WTC11 (cell line): ENCODE data around the gene SERP2. TPM values are rescaled to one million over a fixed set of nuclear protein-coding genes. Genes with fewer than 3 reads are reported as not detected.

Experiments used
- ATAC-seq: fragments of 200-7000 bp; cut with Tn5 transposase; 2 replicates; pipeline ENCODE4 v1.10.0; 2021; ENCODE audit warnings: mild to moderate bottlenecking, moderate library complexity
- CTCF ChIA-PET: fragments of 300-600 bp; sonication (Branson Sonifier 250); formaldehyde crosslinking; loops from one replicate; lab custom pipeline; 2021; ENCODE audit warnings: antibody characterized with exemption; lab: Charles Lee
- POLR2A ChIA-PET: fragments of 350-600 bp; sonication (Branson Sonifier 250); formaldehyde crosslinking; loops from one replicate; lab custom pipeline; 2021; ENCODE audit warnings: antibody characterized with exemption; lab: Charles Lee
- DNase-seq: peaks from one replicate; pipeline ENCODE4 v3.0.0; 2021; ENCODE audit warnings: low spot score
- H3K27ac Mint-ChIP-seq: 2 replicates; pipeline ENCODE4 v1.8.0; 2021; ENCODE audit warnings: mixed read lengths
- H3K27me3 Mint-ChIP-seq: 2 replicates; pipeline ENCODE4 v1.8.0; 2021; ENCODE audit warnings: low read depth, mild to moderate bottlenecking, moderate library complexity, mixed read lengths
- H3K36me3 Mint-ChIP-seq: 2 replicates; pipeline ENCODE4 v1.8.0; 2021; ENCODE audit warnings: mixed read lengths
- H3K4me1 Mint-ChIP-seq: 2 replicates; pipeline ENCODE4 v1.8.0; 2022; ENCODE audit warnings: mixed read lengths
- H3K4me3 Mint-ChIP-seq: 2 replicates; pipeline ENCODE4 v1.8.0; 2021; ENCODE audit warnings: mild to moderate bottlenecking, moderate library complexity, mixed read lengths
- H3K9me3 Mint-ChIP-seq: 2 replicates; pipeline ENCODE4 v1.8.0; 2021; ENCODE audit warnings: mixed read lengths
- CBFB ChIP-seq: sonication (generic); formaldehyde crosslinking; IDR thresholded peaks from 2 replicates; pipeline ENCODE4 v1.8.1; 2022; ENCODE audit warnings: mild to moderate bottlenecking, low read depth, missing genetic modification reagents
- CREM ChIP-seq: sonication (generic); formaldehyde crosslinking; IDR thresholded peaks from 2 replicates; pipeline ENCODE4 v1.8.1; 2022; ENCODE audit warnings: mild to moderate bottlenecking, missing genetic modification reagents, moderate library complexity
- E2F4 ChIP-seq: sonication (generic); formaldehyde crosslinking; IDR thresholded peaks from 2 replicates; pipeline ENCODE4 v1.8.1; 2022; ENCODE audit warnings: low read depth, mild to moderate bottlenecking, moderate library complexity, missing genetic modification reagents, borderline replicate concordance
- FOXK1 ChIP-seq: sonication (generic); formaldehyde crosslinking; IDR thresholded peaks from 2 replicates; pipeline ENCODE4 v1.8.0; 2022; ENCODE audit warnings: mild to moderate bottlenecking, moderate library complexity, missing genetic modification reagents
- MXD4 ChIP-seq: fragments of 250-450 bp; sonication (Bioruptor Pico); IDR thresholded peaks from 2 replicates; pipeline ENCODE4 v1.8.0; 2021; ENCODE audit warnings: mild to moderate bottlenecking, moderate library complexity, borderline replicate concordance
- RELA ChIP-seq: sonication (generic); formaldehyde crosslinking; IDR thresholded peaks from 2 replicates; pipeline ENCODE4 v1.8.1; 2022; ENCODE audit warnings: missing genetic modification reagents, mild to moderate bottlenecking, borderline replicate concordance
- STAT6 ChIP-seq: sonication (generic); formaldehyde crosslinking; conservative IDR thresholded peaks from 2 replicates; pipeline ENCODE4 v1.8.1; 2023; ENCODE audit warnings: mild to moderate bottlenecking, low read depth, missing genetic modification reagents, moderate library complexity
- ZBTB21 ChIP-seq: sonication (generic); formaldehyde crosslinking; IDR thresholded peaks from 2 replicates; pipeline ENCODE4 v1.8.1; 2023; ENCODE audit warnings: mild to moderate bottlenecking, missing genetic modification reagents, borderline replicate concordance
- ZNF396 ChIP-seq: fragments of 250-450 bp; sonication (Bioruptor Pico); IDR thresholded peaks from 2 replicates; pipeline ENCODE4 v1.8.0; 2021; ENCODE audit warnings: mild to moderate bottlenecking, moderate library complexity, borderline replicate concordance
- total RNA-seq: library from RNA; stranded (reverse); gene quantifications from 3 replicates; pipeline ENCODE4 v1.2.3, GENCODE V29; 2021
- TF ChIP-seq, protein P1 (sequence below): fragments of 250-450 bp; sonication (Bioruptor Pico); IDR thresholded peaks from 2 replicates; pipeline ENCODE4 v1.9.0; 2021; ENCODE audit warnings: mild to moderate bottlenecking
- TF ChIP-seq, protein P2 (sequence below): sonication (generic); formaldehyde crosslinking; IDR thresholded peaks from 2 replicates; pipeline ENCODE4 v1.8.1; 2022; ENCODE audit warnings: missing genetic modification reagents, borderline replicate concordance
- TF ChIP-seq, protein P3 (sequence below): sonication (generic); formaldehyde crosslinking; IDR thresholded peaks from 2 replicates; pipeline ENCODE4 v1.8.0; 2023; ENCODE audit warnings: missing genetic modification reagents, mild to moderate bottlenecking, borderline replicate concordance
- TF ChIP-seq, protein P4 (sequence below): sonication (generic); formaldehyde crosslinking; IDR thresholded peaks from 2 replicates; pipeline ENCODE4 v1.8.0; 2023; ENCODE audit warnings: missing genetic modification reagents

SERP2 gene
- total RNA-seq, 1 experiment from 2014 or later: 1.2 TPM

DNA sequence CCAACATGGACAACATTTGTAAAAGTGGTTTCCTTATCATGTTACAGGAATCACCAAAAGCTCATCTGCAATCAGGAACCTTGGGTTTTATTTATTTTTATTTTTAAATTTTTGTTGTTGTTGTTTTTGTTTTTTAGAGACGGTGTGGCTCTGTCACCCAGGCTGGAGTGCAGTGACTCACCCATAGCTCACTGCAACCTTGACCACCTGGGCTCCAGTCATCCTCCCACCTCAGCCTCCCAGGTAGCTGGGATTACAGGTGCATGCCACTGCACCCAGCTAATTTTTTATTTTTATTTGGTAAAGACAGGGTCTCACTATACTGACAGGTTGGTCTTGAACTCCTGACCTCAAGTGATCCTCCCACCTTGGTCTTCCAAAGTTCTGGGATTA, 13.6 kb upstream of the SERP2 start:
- H3K4me1 Mint-ChIP-seq: 0 out of 2 replicates have a peak, but pooled peaks cover 2% of the 10 kb centered on the region
- DNase-seq (no peak), ATAC-seq (no peak)
- no peaks in the 10 kb centered on the region for H3K27me3 Mint-ChIP-seq
- H3K9me3 Mint-ChIP-seq: no peaks in the 10 kb centered on the region
- no peaks in the 10 kb centered on the region for H3K36me3 Mint-ChIP-seq
- no peak overlapping the region for H3K4me3 Mint-ChIP-seq
- ChIA-PET POLR2A (no interaction called here), CTCF (interaction anchor here (1.0 kb wide), 1 partner anchor 77 kb away, joined by 3 read pairs; no protein-coding TSS in a partner anchor)
- H3K27ac Mint-ChIP-seq: no peak overlapping the region
- no peak for TF ChIP-seq MXD4 (CRISPR knock-in tag)
- TF ChIP-seq ZBTB21: no peak
- no peak for TF ChIP-seq CBFB (CRISPR knock-in tag)
- TF ChIP-seq, protein P1, sequence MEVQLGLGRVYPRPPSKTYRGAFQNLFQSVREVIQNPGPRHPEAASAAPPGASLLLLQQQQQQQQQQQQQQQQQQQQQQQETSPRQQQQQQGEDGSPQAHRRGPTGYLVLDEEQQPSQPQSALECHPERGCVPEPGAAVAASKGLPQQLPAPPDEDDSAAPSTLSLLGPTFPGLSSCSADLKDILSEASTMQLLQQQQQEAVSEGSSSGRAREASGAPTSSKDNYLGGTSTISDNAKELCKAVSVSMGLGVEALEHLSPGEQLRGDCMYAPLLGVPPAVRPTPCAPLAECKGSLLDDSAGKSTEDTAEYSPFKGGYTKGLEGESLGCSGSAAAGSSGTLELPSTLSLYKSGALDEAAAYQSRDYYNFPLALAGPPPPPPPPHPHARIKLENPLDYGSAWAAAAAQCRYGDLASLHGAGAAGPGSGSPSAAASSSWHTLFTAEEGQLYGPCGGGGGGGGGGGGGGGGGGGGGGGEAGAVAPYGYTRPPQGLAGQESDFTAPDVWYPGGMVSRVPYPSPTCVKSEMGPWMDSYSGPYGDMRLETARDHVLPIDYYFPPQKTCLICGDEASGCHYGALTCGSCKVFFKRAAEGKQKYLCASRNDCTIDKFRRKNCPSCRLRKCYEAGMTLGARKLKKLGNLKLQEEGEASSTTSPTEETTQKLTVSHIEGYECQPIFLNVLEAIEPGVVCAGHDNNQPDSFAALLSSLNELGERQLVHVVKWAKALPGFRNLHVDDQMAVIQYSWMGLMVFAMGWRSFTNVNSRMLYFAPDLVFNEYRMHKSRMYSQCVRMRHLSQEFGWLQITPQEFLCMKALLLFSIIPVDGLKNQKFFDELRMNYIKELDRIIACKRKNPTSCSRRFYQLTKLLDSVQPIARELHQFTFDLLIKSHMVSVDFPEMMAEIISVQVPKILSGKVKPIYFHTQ (CRISPR knock-in tag): no peak
- TF ChIP-seq E2F4 (CRISPR knock-in tag): no peak
- no peak for TF ChIP-seq STAT6 (CRISPR knock-in tag)
- no peak for TF ChIP-seq RELA (CRISPR knock-in tag)
- TF ChIP-seq, protein P2, sequence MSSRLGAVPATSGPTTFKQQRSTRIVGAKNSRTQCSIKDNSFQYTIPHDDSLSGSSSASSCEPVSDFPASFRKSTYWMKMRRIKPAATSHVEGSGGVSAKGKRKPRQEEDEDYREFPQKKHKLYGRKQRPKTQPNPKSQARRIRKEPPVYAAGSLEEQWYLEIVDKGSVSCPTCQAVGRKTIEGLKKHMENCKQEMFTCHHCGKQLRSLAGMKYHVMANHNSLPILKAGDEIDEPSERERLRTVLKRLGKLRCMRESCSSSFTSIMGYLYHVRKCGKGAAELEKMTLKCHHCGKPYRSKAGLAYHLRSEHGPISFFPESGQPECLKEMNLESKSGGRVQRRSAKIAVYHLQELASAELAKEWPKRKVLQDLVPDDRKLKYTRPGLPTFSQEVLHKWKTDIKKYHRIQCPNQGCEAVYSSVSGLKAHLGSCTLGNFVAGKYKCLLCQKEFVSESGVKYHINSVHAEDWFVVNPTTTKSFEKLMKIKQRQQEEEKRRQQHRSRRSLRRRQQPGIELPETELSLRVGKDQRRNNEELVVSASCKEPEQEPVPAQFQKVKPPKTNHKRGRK (CRISPR knock-in tag): no peak
- TF ChIP-seq, protein P3, sequence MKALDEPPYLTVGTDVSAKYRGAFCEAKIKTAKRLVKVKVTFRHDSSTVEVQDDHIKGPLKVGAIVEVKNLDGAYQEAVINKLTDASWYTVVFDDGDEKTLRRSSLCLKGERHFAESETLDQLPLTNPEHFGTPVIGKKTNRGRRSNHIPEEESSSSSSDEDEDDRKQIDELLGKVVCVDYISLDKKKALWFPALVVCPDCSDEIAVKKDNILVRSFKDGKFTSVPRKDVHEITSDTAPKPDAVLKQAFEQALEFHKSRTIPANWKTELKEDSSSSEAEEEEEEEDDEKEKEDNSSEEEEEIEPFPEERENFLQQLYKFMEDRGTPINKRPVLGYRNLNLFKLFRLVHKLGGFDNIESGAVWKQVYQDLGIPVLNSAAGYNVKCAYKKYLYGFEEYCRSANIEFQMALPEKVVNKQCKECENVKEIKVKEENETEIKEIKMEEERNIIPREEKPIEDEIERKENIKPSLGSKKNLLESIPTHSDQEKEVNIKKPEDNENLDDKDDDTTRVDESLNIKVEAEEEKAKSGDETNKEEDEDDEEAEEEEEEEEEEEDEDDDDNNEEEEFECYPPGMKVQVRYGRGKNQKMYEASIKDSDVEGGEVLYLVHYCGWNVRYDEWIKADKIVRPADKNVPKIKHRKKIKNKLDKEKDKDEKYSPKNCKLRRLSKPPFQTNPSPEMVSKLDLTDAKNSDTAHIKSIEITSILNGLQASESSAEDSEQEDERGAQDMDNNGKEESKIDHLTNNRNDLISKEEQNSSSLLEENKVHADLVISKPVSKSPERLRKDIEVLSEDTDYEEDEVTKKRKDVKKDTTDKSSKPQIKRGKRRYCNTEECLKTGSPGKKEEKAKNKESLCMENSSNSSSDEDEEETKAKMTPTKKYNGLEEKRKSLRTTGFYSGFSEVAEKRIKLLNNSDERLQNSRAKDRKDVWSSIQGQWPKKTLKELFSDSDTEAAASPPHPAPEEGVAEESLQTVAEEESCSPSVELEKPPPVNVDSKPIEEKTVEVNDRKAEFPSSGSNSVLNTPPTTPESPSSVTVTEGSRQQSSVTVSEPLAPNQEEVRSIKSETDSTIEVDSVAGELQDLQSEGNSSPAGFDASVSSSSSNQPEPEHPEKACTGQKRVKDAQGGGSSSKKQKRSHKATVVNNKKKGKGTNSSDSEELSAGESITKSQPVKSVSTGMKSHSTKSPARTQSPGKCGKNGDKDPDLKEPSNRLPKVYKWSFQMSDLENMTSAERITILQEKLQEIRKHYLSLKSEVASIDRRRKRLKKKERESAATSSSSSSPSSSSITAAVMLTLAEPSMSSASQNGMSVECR (CRISPR knock-in tag): no peak
- TF ChIP-seq CREM (CRISPR knock-in tag): no peak
- TF ChIP-seq, protein P4, sequence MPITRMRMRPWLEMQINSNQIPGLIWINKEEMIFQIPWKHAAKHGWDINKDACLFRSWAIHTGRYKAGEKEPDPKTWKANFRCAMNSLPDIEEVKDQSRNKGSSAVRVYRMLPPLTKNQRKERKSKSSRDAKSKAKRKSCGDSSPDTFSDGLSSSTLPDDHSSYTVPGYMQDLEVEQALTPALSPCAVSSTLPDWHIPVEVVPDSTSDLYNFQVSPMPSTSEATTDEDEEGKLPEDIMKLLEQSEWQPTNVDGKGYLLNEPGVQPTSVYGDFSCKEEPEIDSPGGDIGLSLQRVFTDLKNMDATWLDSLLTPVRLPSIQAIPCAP (CRISPR knock-in tag): no peak
- TF ChIP-seq FOXK1 (CRISPR knock-in tag): no peak
- no peak for TF ChIP-seq ZNF396
